ENCODE results near the gene TMC4.

DNA sequence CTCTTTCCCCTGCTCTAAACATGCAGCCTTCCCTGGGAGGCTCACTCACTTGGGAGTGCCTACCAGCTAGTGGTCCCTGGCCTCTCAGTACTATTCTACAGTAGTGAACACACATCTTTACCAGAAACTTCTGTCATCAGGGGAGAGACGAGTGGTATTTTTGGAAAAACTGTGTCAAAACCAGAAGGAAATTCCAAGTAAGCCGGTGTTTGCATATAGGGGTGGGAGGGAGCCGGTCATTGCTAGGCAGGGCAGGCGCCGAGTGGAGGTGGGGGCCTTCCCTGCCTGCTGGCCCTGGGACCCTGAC is 34.7 kb upstream of the TMC4 start:
- no peak for TF ChIP-seq EZH2 (IDR thresholded peaks at IDR 0.05; ENCODE audit: low read length)
- TF ChIP-seq, protein P1, sequence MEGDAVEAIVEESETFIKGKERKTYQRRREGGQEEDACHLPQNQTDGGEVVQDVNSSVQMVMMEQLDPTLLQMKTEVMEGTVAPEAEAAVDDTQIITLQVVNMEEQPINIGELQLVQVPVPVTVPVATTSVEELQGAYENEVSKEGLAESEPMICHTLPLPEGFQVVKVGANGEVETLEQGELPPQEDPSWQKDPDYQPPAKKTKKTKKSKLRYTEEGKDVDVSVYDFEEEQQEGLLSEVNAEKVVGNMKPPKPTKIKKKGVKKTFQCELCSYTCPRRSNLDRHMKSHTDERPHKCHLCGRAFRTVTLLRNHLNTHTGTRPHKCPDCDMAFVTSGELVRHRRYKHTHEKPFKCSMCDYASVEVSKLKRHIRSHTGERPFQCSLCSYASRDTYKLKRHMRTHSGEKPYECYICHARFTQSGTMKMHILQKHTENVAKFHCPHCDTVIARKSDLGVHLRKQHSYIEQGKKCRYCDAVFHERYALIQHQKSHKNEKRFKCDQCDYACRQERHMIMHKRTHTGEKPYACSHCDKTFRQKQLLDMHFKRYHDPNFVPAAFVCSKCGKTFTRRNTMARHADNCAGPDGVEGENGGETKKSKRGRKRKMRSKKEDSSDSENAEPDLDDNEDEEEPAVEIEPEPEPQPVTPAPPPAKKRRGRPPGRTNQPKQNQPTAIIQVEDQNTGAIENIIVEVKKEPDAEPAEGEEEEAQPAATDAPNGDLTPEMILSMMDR (optimal IDR thresholded peaks at IDR 0.05 in 1 of 3, IDR thresholded peaks at IDR 0.05 in 1 of 3, conservative IDR thresholded peaks at IDR 0.05 in 1 of 3; ENCODE audit: extremely low read depth in 1 of 3, insufficient read depth in 2 of 3, low read length in 3 of 3): no peak
